Fibroblast of lung (primary cell): ENCODE results near the gene RNF181.

ENCODE experiments used
- CTCF ChIP-seq, 2 donors: IDR thresholded peaks in 1 of 2; conservative IDR thresholded peaks in 1 of 2; 1 replicate in 1 of 2; 2 replicates in 1 of 2; pipeline ENCODE4 v1.5.1; 2011 to 2012; ENCODE audit warnings: low read length in 2 of 2, control low read depth in 1 of 2, inconsistent platforms in 1 of 2, low read depth in 1 of 2, mild to moderate bottlenecking in 1 of 2
- EZH2 ChIP-seq: IDR thresholded peaks from 2 replicates; pipeline ENCODE4 v1.5.1; 2012; ENCODE audit warnings: low read length, control low read depth, mild to moderate bottlenecking; ENCODE audit errors: missing control alignments

GRCh38 chr2:85611705-85612587 lies 16.4 kb downstream of the RNF181 start, which contains the start of gene C2orf68:
- TF ChIP-seq CTCF (conservative IDR thresholded peaks at IDR 0.05 in 1 of 2, IDR thresholded peaks at IDR 0.05 in 1 of 2; ENCODE audit: low read depth in 1 of 2, low read length in 2 of 2): no peak
- TF ChIP-seq EZH2: no peak
